ENCODE measurements around the gene RELA. TPM values are rescaled to one million over a fixed set of nuclear protein-coding genes. Genes with fewer than 3 reads are reported as not detected.

RELA gene
- total RNA-seq, 2 experiments from 2014 or later = 48.0 to 78.9 TPM

GRCh38 chr11:65623177-65623576, 39.5 kb downstream of the RELA start:
- no peak for DNase-seq (ENCODE audit: low spot score)
- TF ChIP-seq CTCF (conservative IDR thresholded peaks at IDR 0.05; ENCODE audit: low read length) (no peak), EZH2phosphoT487 (IDR thresholded peaks at IDR 0.05; ENCODE audit: borderline replicate concordance, low read depth, low read length) (no peak)
- no peak overlapping the region for H2AFZ ChIP-seq (ENCODE audit: low read length)
- H3K4me3 ChIP-seq (ENCODE audit: low read depth, low read length, poor library complexity, severe bottlenecking) = no peak overlapping the region
- no peaks in the 10 kb centered on the region for H3K9me3 ChIP-seq (ENCODE audit: low read length)
- H3K27ac ChIP-seq (ENCODE audit: low read depth, low read length, poor library complexity, severe bottlenecking) = no peak overlapping the region
- intact Hi-C loops (cut with micrococcal nuclease; ENCODE audit: unreplicated experiment) = no loop called here
- ChIA-PET CTCF (ENCODE audit: unreplicated experiment) (no interaction called here), POLR2A (interaction anchor here (0.6 kb wide), 1 partner anchor 88 kb away, joined by 3 read pairs; no protein-coding TSS in a partner anchor)
- no TSS peak for BruUV-seq (replicated peaks)
- H3K4me2 ChIP-seq (ENCODE audit: low read length) = no peak overlapping the region
- no peaks in the 10 kb centered on the region for H3K9me2 ChIP-seq (ENCODE audit: insufficient read depth, low read length)
- H3K79me2 ChIP-seq (ENCODE audit: insufficient read depth, low read depth, low read length) = peaks cover 3% of the 10 kb centered on the region; the same call in 1 of the 2 replicates
- H3K36me3 ChIP-seq (ENCODE audit: insufficient read depth, low read length) = peaks cover 93% of the 10 kb centered on the region
- no peaks in the 10 kb centered on the region for H4K20me1 ChIP-seq (ENCODE audit: insufficient read depth, low read length)
- peaks cover 7% of the 10 kb centered on the region for H3K4me1 ChIP-seq (ENCODE audit: insufficient read depth, low read length, poor library complexity, severe bottlenecking)

DNA sequence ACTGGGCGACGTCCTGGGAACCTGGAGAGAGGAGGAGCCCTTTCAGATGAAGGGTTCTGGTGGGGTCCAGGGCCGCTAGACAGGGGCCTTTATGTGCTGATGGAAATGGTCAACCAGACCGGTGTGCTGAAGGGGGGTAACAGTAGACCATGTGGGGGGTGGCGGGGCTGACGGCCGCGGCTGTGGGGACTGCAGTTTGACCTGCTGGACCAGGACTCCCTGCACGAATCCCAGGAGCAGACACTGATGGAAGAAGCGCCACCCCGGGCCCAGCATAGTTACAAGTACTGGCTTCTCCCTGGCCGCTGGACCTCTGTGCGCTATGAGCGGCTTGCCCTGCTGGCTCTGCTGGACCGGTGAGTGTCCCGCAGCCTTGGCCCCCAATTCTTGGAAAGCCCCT, 40.7 kb downstream of the RELA start:
- Histone ChIP-seq H3K4me2 (ENCODE audit: low read length) (no peak overlapping the region), H3K9me2 (ENCODE audit: insufficient read depth, low read length) (no peaks in the 10 kb centered on the region), H3K27ac (ENCODE audit: low read depth, low read length, poor library complexity, severe bottlenecking) (no peak overlapping the region), H3K9me3 (ENCODE audit: low read length) (no peaks in the 10 kb centered on the region), H2AFZ (ENCODE audit: low read length) (no peak overlapping the region), H3K4me1 (ENCODE audit: insufficient read depth, low read length, poor library complexity, severe bottlenecking) (peaks cover 15% of the 10 kb centered on the region), H4K20me1 (ENCODE audit: insufficient read depth, low read length) (no peaks in the 10 kb centered on the region), H3K36me3 (ENCODE audit: insufficient read depth, low read length) (peaks cover 93% of the 10 kb centered on the region), H3K79me2 (ENCODE audit: insufficient read depth, low read depth, low read length) (peaks cover 15% of the 10 kb centered on the region), H3K4me3 (ENCODE audit: low read depth, low read length, poor library complexity, severe bottlenecking) (no peak overlapping the region)
- intact Hi-C loops (cut with micrococcal nuclease; ENCODE audit: unreplicated experiment) = no loop called here
- DNase-seq (ENCODE audit: low spot score) = no peak
- TF ChIP-seq CTCF (conservative IDR thresholded peaks at IDR 0.05; ENCODE audit: low read length) = no peak
- TF ChIP-seq EZH2phosphoT487 (IDR thresholded peaks at IDR 0.05; ENCODE audit: borderline replicate concordance, low read depth, low read length) = no peak
- ChIA-PET CTCF (ENCODE audit: unreplicated experiment) (no interaction called here), POLR2A (no interaction called here)
- BruUV-seq (replicated peaks) = no TSS peak

GRCh38 chr11:65621460-65621859, 41.3 kb downstream of the RELA start:
- Histone ChIP-seq H3K27ac (ENCODE audit: low read depth, low read length, poor library complexity, severe bottlenecking) (no peak overlapping the region), H3K4me2 (ENCODE audit: low read length) (no peak overlapping the region), H3K36me3 (ENCODE audit: insufficient read depth, low read length) (peaks cover 88% of the 10 kb centered on the region), H3K9me3 (ENCODE audit: low read length) (no peaks in the 10 kb centered on the region), H3K9me2 (ENCODE audit: insufficient read depth, low read length) (no peaks in the 10 kb centered on the region), H2AFZ (ENCODE audit: low read length) (no peak overlapping the region), H3K79me2 (ENCODE audit: insufficient read depth, low read depth, low read length) (peaks cover 21% of the 10 kb centered on the region), H3K4me3 (ENCODE audit: low read depth, low read length, poor library complexity, severe bottlenecking) (no peak overlapping the region), H4K20me1 (ENCODE audit: insufficient read depth, low read length) (no peaks in the 10 kb centered on the region), H3K4me1 (ENCODE audit: insufficient read depth, low read length, poor library complexity, severe bottlenecking) (peaks cover 20% of the 10 kb centered on the region)
- DNase-seq (ENCODE audit: low spot score) = no peak
- ChIA-PET CTCF (ENCODE audit: unreplicated experiment) (no interaction called here), POLR2A (no interaction called here)
- intact Hi-C loops (cut with micrococcal nuclease; ENCODE audit: unreplicated experiment) = no loop called here
- no peak for TF ChIP-seq EZH2phosphoT487 (IDR thresholded peaks at IDR 0.05; ENCODE audit: borderline replicate concordance, low read depth, low read length)
- TF ChIP-seq CTCF (conservative IDR thresholded peaks at IDR 0.05; ENCODE audit: low read length) = no peak
- BruUV-seq (replicated peaks) = no TSS peak

All from OCI-LY7 (cell line).